HG03378 (cell line): ENCODE results near the gene DDX50.
"Not testable (repeated sequence)": the region's sequence is repeated elsewhere in the genome, so short reads cannot be mapped to it uniquely, and the experiment has no call there.

Source experiments
- ATAC-seq: cut with Tn5 transposase; IDR thresholded peaks from one replicate; pipeline ENCODE4 v1.9.1; 2021; ENCODE audit warnings: mild to moderate bottlenecking, moderate library complexity; ENCODE audit not compliant: unreplicated experiment

The DDX50 gene

DNA sequence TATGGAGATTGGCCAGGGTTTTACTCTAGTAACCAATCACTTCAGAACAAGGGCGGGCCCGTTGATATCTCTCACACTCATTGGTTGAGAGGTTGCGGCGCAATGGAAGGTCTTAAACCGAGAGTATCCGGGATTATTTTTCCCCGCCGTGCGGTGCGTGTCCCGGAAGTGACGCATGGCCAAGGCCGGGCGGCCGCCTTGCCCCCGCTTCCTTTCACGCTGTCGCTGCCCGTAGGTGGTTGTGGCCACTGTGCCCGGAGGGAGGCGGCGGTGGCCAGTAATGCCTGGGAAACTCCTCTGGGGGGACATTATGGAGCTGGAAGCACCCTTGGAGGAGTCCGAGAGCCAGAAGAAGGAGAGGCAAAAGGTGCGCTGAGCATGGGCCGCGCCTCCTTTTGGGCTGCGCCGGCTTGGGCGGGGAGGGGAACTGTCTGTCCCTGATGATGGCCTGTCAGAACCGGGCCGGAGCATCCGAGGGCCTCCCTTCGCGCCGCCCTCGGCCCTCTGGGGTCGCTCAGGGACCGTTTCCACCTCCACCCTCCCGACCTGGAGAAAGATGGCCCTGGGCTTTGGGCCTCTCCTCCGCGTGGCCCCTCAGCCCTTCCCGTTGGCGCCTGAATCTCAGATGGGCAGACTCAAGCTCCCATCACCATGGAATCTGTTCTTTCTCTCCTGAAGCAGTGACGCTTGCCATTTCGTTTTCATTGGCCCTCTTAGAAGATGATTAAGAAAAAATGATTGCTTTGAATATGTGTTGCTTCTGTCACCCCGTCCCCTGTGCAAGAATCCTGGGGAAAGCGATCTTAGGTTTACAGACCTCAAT, at the start of gene DDX50:
TSS of gene DDX50 (plus strand) at position 211 of the 823 bp plus-strand sequence. CDS start at position 281, 70 bp downstream.
- ATAC-seq = peak; percentile 96

DNA sequence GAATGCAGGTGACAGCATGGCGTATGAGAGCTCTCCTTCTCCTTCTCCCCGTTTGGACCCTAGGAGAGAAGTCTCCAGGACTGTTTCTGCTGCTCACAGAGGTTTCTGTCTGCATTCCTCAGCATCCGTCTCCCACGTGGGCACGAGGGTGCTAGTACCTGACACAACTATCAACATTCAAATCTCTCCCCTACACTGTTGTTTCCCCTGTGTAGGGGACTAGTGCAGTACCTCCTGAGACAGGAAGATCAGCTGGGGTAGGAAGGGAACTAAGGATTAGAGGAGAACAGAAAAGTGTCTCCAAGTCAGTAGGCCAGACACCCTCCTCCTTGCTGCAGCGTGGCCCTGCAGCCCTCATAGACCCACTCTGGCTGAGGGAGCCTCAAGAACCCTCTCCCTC, 44.8 kb upstream of the DDX50 start:
- no peak for ATAC-seq

DNA sequence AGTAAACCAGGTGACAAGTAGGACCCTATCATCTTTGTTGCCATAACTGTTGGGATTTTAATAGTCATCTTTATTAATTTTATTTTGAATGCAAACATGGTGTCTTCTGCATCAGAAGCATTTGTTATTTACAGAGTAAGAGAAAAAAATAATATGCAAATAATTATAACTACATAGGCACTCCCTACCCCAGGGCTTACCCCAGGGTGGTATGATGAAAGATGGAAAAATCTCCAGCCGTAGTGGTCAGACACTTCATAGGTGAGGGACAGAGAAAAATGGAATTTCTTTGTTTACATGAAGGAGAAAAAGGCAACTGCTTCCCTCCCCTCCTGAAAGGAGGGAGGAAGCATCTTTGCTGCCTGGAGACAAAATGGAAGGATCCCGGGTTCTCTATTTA, 44.1 kb upstream of the DDX50 start:
- ATAC-seq = no peak

GRCh38 chr10:68861253-68861652, 39.9 kb upstream of the DDX50 start:
- no peak for ATAC-seq

- no peak for ATAC-seq
These were observed 36.5 kb upstream of the DDX50 start for GRCh38 chr10:68864611-68865010.

DNA sequence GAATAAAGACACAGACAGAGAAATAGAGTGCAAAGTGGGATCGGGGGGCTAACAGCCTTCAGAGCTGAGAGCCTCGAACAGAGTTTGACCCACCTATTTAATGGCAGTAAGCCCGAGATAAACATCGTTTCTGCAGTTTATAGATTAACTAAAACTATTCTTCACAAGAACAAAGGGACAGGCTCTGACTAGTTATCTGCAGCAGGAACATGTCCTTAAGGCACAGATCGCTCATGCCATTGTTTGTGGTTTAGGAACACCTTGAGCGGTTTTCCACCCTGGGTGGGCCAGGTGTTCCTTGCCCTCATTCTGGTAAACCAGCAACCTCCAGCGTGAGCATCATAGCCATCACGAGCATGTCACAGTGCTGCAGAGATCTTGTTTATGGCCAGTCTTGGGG, 32.9 kb upstream of the DDX50 start:
- ATAC-seq = not testable (repeated sequence)

GRCh38 chr10:68869623-68870022, 31.5 kb upstream of the DDX50 start:
- ATAC-seq = no peak

DNA sequence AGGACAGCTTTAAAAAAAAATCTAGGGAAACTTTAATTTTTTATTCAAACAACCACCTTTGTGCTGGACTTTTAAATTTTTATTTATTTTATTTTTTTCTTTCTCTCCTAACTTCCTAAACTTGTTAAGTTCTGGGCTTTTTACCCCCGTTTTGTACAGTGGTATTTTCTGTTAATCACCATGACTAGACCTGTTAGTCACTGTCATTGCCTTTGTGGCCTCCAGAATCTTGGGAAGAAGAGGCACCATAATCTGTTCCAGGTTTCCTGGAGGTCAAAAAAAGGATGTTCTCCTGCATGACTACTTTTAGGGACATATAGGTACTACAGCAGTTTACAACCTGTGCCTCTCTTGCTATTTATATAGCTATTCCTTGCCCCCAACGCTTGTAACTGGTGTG, 31.1 kb upstream of the DDX50 start:
- no peak for ATAC-seq

GRCh38 chr10:68870545-68871104, 30.5 kb upstream of the DDX50 start:
- no peak for ATAC-seq

- no peak for ATAC-seq
These were observed 29.9 kb upstream of the DDX50 start for GRCh38 chr10:68871105-68871711.

DNA sequence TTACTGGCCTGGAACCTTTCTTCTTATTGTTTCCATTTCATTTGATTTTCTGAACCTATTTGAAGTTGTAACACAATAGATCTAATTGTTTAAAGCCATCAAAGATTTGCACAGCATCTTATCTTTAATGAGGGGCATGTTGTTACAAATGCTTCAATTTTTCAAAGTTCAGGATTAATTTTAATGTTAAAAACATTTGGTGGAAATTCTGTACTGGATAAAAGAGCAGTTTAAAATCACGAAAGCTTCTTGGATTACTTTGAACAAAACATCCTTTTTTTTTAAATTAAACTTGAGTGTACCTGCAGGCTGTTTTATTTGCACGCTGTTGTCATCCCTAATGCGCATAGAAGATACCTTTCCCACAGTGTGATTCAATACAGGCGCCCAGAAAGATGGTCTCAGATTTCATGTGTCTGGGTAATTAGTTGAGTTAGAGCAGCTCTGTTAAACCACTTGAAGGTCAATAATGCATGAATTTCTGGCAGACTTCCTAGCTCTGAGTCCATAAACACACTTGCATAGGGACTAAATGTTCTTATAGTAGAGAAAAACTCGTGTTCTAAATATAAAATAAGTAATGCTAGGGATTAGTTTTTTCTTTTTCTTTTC, 29.3 kb upstream of the DDX50 start:
- no peak for ATAC-seq

DNA sequence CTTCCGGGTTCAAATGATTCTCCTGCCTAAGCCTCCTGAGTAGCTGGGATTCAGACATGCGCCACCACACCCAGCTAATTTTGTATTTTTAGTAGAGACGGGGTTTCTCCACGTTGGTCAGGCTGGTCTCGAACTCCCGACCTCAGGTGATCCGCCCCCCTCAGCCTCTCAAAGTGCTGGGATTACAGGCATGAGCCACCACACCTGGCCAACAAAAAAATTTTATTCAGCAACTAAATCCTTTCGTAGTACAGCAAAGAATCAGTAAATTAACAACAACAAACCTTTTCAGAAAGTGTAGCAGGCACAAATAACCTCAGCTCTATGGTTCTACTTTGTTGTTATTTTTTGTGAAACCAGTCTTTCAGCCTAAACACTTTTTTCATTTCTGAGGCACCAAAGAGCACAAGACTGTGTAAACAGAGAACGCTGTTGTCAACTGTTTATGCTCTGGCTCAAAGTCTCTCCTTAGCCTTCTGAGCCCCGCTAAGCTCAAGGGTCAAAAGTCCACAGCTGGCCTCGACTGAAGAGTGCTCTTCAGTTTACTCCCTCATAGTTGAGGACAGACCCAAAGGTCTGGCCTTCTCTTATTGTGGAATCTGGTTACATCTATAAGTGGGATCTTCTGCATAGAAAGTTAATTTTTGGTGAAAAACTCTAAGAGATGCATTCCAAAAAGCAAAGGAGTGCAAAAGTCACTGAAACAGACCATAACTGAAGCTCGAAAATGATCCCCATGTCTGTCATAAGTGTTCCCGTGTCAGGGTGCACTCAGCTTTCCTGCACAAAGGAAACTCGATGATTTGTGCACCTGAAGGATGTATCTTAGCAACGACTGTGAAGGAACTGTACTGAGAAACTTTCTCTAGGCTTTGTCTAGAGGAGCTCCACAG, 24.6 kb upstream of the DDX50 start:
- no peak for ATAC-seq

- no peak for ATAC-seq
These were observed 23.5 kb upstream of the DDX50 start for GRCh38 chr10:68877482-68878110.

- ATAC-seq = no peak
These were observed 22.6 kb upstream of the DDX50 start for GRCh38 chr10:68878496-68878895.

GRCh38 chr10:68879628-68880027, 21.5 kb upstream of the DDX50 start:
- no peak for ATAC-seq

- no peak for ATAC-seq
These were observed 20.9 kb upstream of the DDX50 start for GRCh38 chr10:68880181-68880580.

DNA sequence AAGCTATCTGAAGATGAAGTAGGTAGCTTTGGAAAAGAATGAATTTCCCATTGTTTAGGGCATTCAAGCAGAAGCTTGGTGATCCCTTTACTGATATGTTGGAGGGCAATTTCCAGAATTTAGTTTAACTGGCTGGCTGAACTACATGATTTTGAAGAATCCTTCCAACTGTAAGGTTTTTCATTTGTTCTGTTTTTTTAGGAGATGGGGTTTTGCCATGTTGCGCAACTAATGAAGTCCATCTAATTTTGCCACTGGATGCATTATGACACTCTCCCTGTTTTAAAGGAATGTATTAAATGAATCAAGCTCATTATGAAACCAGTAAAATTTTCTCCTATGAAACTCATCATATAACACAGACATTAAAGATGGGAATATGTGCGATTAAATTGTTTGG, 6.1 kb upstream of the DDX50 start:
- ATAC-seq = no peak

- no peak for ATAC-seq
These were observed 3.8 kb upstream of the DDX50 start for GRCh38 chr10:68897336-68897741.

DNA sequence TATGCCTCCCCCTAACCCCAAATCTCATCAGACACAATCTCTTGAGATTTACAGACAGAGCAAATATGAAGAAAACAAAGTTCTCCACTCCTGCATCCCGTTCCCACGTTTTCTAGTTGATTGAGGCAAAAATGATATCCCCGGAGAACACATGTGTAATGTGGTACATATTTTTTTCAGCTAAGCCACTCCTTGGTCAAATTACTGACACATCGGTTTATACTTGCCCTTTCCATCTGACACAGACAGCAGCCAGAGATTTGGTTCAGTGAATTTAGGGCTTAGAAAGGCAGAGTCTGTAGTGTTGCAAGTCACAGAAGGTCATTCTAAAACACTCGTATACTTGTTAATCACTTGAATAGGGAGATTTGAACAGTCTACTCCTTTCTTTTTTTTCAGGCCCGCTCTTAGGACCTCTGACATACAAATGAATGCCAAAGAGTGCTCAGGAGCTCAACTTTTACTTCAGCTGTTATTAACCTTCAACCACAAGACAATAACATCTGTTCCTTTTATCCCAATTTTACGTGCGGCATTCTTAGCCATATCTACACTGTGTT, 1.8 kb upstream of the DDX50 start:
- ATAC-seq = no peak
